Type B pancreatic cell (in vitro differentiated cells): ENCODE data around the gene PSMA7. TPM values are rescaled to one million over a fixed set of nuclear protein-coding genes. Genes with fewer than 3 reads are reported as not detected.
A peak's percentile ranks its signal among the peaks of the same experiment; 100 is the strongest.

Experiments
- DNase-seq: peaks from one replicate; pipeline ENCODE4 v3.0.0; 2021; ENCODE audit warnings: mixed read lengths; ENCODE audit not compliant: unreplicated experiment; ENCODE audit errors: extremely low spot score
- H3K27ac Mint-ChIP-seq: 2 replicates; pipeline ENCODE4 v1.8.0; 2021; ENCODE audit warnings: mild to moderate bottlenecking, mixed read lengths
- H3K27me3 Mint-ChIP-seq: 2 replicates; pipeline ENCODE4 v1.8.0; 2021; ENCODE audit warnings: mixed read lengths
- H3K36me3 Mint-ChIP-seq: 2 replicates; pipeline ENCODE4 v1.8.0; 2021; ENCODE audit warnings: mixed read lengths
- H3K4me1 Mint-ChIP-seq: one replicate; pipeline ENCODE4 v1.8.0; 2021; ENCODE audit warnings: mixed read lengths; ENCODE audit not compliant: unreplicated experiment
- H3K4me3 Mint-ChIP-seq: 2 replicates; pipeline ENCODE4 v1.8.0; 2021; ENCODE audit warnings: mild to moderate bottlenecking, mixed read lengths
- H3K9me3 Mint-ChIP-seq: 2 replicates; pipeline ENCODE4 v1.8.0; 2021; ENCODE audit warnings: mixed read lengths
- CTCF ChIP-seq: fragments of 200-600 bp; sonication (generic); conservative IDR thresholded peaks from 2 replicates; pipeline ENCODE4 v1.5.0; 2021; ENCODE audit warnings: antibody characterized with exemption, mild to moderate bottlenecking
- total RNA-seq: library from RNA; stranded (reverse); gene quantifications from 2 replicates; pipeline ENCODE4 v1.2.1, GENCODE V29; 2021; ENCODE audit warnings: low replicate concordance

PSMA7 gene
- total RNA-seq, 1 donor from 2014 or later: 236 TPM

GRCh38 chr20:62157387-62158087 lies 14.3 kb upstream of the PSMA7 start:
- Mint-ChIP-seq H3K27me3 (no peaks in the 10 kb centered on the region), H3K4me3 (no peak overlapping the region), H3K27ac (no peak overlapping the region), H3K36me3 (peaks cover 15% of the 10 kb centered on the region), H3K4me1 (peaks cover 11% of the 10 kb centered on the region), H3K9me3 (no peaks in the 10 kb centered on the region)
- no peak for TF ChIP-seq CTCF
- no peak for DNase-seq

GRCh38 chr20:62156592-62157386 lies 13.6 kb upstream of the PSMA7 start:
- H3K4me3 Mint-ChIP-seq: no peak overlapping the region
- no peak overlapping the region for H3K27ac Mint-ChIP-seq
- no peaks in the 10 kb centered on the region for H3K9me3 Mint-ChIP-seq
- H3K36me3 Mint-ChIP-seq: peaks cover 18% of the 10 kb centered on the region
- no peaks in the 10 kb centered on the region for H3K27me3 Mint-ChIP-seq
- TF ChIP-seq CTCF: peak; percentile 80
- DNase-seq: no peak
- peaks cover 11% of the 10 kb centered on the region for H3K4me1 Mint-ChIP-seq

GRCh38 chr20:62156254-62156556 lies 13.0 kb upstream of the PSMA7 start:
- H3K4me3 Mint-ChIP-seq: no peak overlapping the region
- H3K27me3 Mint-ChIP-seq: no peaks in the 10 kb centered on the region
- no peaks in the 10 kb centered on the region for H3K9me3 Mint-ChIP-seq
- TF ChIP-seq CTCF: no peak
- H3K27ac Mint-ChIP-seq: no peak overlapping the region
- H3K4me1 Mint-ChIP-seq: peaks cover 11% of the 10 kb centered on the region
- peaks cover 18% of the 10 kb centered on the region for H3K36me3 Mint-ChIP-seq
- DNase-seq: no peak

- Mint-ChIP-seq H3K4me3 (no peak overlapping the region), H3K9me3 (no peaks in the 10 kb centered on the region), H3K27ac (peak overlapping the region; percentile 53), H3K4me1 (peaks cover 11% of the 10 kb centered on the region), H3K36me3 (peaks cover 18% of the 10 kb centered on the region), H3K27me3 (no peaks in the 10 kb centered on the region)
- no peak for TF ChIP-seq CTCF
- no peak for DNase-seq
Measured at GRCh38 chr20:62155428-62156253, 12.4 kb upstream of the PSMA7 start.

GRCh38 chr20:62151835-62152364 lies 8.7 kb upstream of the PSMA7 start:
- Mint-ChIP-seq H3K27ac (no peak overlapping the region), H3K9me3 (no peaks in the 10 kb centered on the region), H3K36me3 (peaks cover 18% of the 10 kb centered on the region), H3K27me3 (no peaks in the 10 kb centered on the region), H3K4me3 (no peak overlapping the region), H3K4me1 (peaks cover 31% of the 10 kb centered on the region)
- TF ChIP-seq CTCF: no peak
- DNase-seq: no peak
